HG02678 (cell line): ENCODE results near the gene SNX10.
"Not testable (repeated sequence)": the region's sequence is repeated elsewhere in the genome, so short reads cannot be mapped to it uniquely, and the experiment has no call there.

ENCODE experiments used
- ATAC-seq: cut with Tn5 transposase; IDR thresholded peaks from one replicate; pipeline ENCODE4 v1.9.1; 2021; ENCODE audit warnings: mild to moderate bottlenecking, moderate library complexity; ENCODE audit not compliant: unreplicated experiment

Gene SNX10, protein sequence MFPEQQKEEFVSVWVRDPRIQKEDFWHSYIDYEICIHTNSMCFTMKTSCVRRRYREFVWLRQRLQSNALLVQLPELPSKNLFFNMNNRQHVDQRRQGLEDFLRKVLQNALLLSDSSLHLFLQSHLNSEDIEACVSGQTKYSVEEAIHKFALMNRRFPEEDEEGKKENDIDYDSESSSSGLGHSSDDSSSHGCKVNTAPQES

GRCh38 chr7:26291699-26292538 lies at the start of gene SNX10:
SNX10 (plus strand) TSS chr7:26291862; CDS start chr7:26346443, 54,581 bp downstream.
- peak; percentile 80 for ATAC-seq

- no peak for ATAC-seq
Measured at GRCh38 chr7:26245150-26245549, 46.5 kb upstream of the SNX10 start.

- no peak for ATAC-seq
Measured at GRCh38 chr7:26250239-26250638, 41.4 kb upstream of the SNX10 start.

GRCh38 chr7:26261866-26262265 lies 29.8 kb upstream of the SNX10 start:
- ATAC-seq = not testable (repeated sequence)

- no peak for ATAC-seq
Measured at GRCh38 chr7:26265065-26265464, 26.6 kb upstream of the SNX10 start.

- ATAC-seq = no peak
Measured at GRCh38 chr7:26265499-26266075, 26.1 kb upstream of the SNX10 start.

DNA sequence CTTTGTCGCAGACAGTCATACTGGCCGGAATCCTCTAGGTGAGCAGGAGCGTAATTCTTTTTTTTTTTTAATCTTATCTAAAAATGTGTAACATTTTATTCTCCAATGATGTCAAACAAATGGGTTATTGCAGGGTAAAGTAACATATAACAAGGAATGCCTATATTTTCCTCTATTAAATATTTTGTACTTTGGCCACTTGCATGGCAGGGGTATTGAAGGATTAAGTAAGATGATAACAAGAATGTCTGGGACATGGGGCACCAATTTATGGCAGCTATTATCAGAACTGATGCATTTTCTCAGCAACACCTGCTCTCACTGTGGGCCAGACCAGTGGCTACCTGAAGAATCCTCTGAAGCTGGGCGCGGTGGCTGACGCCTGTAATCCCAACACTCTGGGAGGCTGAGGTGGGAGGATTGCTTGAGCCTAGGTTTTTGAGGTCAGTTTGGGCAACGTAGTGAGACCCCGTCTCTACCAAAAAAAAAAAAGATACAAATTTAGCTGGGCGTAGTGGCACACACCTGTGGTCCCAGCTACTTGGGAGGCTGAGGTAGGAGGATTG lies 24.0 kb upstream of the SNX10 start:
- no peak for ATAC-seq

GRCh38 chr7:26275213-26275612 lies 16.4 kb upstream of the SNX10 start:
- ATAC-seq = no peak

- ATAC-seq = peak; percentile 43
Measured at GRCh38 chr7:26278770-26279169, 12.9 kb upstream of the SNX10 start.

- peak; percentile 58 for ATAC-seq
Measured at GRCh38 chr7:26279405-26279804, 12.3 kb upstream of the SNX10 start.

DNA sequence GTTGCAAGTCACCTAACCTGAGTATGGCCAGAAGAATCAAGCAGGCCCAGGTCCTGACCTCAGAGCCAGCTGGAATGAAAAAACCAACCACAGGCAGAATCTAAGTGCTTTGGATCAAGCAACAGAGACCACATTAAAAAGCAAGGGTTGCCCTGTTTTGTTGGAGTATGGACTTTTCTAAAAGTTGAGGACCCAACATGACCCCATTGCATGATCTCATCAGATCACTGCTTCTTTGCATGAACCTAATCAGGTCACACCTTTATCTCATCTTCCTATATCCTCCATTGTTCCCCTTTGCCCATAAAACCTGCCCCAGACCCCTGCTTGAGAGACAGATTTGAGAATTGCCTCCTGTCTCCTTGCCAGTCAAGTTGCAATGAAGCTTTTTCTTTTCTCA lies 11.6 kb upstream of the SNX10 start:
- no peak for ATAC-seq

GRCh38 chr7:26280723-26281122 lies 10.9 kb upstream of the SNX10 start:
- no peak for ATAC-seq

- ATAC-seq = no peak
Measured at GRCh38 chr7:26284477-26284876, 7.2 kb upstream of the SNX10 start.

DNA sequence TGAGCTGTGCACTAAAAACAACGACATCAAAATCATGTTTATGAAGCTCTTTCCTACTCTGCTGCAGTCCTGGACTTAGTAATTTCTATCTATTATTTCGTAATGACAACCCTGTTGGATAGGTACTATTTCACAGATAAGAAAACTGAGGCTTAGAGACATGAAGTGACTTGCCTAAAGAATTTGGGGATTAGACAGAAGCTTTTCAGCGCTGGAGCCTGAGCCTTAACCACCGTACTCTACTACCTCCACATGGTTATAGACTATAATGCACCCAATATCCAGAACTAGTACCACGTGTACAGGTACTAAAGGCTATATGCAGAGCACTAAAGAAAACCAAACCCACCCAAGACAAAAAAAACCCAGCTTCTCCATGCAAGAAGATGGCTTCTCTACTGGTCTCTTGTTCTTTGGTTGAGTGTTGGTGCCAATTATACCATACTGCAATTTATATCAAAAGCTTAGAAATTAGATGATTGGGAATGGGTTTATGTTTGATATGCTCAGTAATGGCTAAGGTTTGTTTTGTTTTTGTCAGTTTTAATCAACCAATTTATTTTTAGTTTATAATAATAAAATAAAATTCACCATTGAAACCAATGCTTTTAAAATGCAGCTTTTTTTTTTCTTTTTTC lies 6.5 kb upstream of the SNX10 start:
- no peak for ATAC-seq

- ATAC-seq = no peak
Measured at GRCh38 chr7:26286157-26286556, 5.5 kb upstream of the SNX10 start.

DNA sequence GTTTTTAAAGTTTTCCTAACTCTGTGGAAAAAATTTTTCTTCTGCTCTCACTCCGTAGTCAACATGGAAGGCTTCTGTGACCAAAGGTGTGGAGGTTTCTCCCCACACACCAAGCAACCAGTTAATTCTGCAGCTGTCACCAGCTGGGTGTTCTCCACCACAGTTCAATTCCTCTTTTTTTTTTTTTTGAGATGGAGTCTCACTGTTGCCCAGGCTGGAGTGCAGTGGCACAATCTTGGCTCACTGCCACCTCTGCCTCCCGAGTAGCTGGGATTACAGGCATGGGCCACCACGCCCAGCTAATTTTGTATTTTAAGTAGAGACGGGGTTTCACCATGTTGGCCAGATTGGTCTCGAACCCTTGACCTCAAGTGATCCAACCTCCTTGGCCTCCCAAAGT lies 3.5 kb upstream of the SNX10 start:
- not testable (repeated sequence) for ATAC-seq

GRCh38 chr7:26291251-26291650 lies 411 bp upstream of the SNX10 start:
- ATAC-seq = no peak

GRCh38 chr7:26292768-26293560 lies 1.3 kb downstream of the SNX10 start:
- no peak for ATAC-seq

DNA sequence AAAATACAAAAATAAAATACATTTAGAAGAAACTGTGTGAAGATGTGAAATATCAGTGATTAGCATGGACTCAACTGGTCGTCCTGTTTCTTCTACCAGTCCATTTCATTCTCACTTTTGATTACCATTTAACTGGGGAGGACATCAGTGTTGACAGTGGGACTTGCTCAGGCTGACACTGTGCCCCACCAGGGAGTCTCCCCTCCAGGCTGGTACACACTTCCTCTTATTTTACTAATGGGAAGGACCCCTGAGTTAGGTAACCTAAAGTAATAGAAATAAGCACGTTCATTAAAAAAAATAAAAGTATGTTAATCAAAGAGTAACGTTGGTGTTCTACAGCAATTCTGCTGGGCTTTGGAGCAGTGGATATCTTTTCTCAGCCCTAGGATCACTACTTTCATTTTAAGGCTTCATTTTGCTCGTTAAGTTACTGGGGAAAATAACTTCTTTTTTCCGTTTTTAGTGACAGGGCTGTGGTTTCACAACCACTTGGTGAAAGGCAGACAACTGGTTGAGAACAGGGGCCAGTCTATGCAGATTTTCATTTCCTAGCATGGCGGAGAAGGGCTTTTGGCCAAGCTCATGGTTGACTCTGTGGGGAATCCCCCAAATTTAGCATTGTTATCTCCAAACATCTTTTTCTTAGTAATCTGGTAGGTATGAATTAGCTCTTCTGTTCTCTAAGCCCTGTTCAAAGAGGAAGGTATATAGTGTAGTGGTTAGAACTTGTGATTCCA lies 2.1 kb downstream of the SNX10 start:
- ATAC-seq = peak; percentile 69

DNA sequence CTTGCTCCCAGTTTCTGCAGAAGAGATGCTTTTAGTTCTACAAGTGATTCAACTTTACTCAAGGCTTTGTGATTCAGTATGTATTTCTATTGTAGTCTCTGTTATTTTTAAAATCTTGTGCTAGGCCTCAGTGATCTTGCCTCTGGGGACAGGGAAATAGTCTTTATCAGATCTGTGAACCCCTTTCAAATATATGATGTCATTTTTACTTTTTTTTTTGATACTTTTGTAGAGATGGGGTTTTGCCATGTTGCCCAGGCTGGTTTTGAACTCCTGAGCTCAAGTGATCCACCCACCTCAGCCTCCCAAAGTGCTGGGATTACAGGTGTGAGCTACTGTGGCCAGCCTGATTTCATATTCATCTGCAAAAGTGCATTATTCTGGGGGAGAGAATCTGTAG lies 3.4 kb downstream of the SNX10 start:
- ATAC-seq = no peak
